ENCODE data around the gene TTF2.
"Not testable (repeated sequence)": the region's sequence is repeated elsewhere in the genome, so short reads cannot be mapped to it uniquely, and the experiment has no call there.

TTF2 gene

DNA sequence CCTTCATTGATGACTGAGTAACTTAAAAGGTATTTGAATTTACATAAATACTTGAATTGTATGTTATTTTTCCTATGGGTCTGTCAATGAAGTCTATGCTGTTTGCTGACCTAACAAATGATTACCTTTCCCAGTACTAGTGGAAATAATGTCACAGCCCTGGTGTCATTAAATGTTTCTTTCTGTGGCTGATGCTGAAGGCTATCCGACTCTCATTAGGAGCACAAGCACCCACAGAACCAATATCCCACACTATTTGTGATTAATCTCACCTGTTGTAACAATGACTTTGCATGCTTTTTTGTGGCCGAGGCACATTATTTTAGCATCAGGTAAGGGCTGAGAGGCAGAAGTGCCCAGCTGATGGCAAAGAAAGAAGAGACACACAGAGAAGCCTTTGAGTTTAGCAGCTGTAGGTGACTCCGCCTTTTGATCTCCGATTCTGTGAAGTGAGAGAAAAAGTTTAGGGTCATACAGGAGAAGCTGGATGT lies 87.3 kb downstream of the TTF2 start:
- no peak overlapping the region for H3K4me3 ChIP-seq (ENCODE audit: low read depth, low read length)

DNA sequence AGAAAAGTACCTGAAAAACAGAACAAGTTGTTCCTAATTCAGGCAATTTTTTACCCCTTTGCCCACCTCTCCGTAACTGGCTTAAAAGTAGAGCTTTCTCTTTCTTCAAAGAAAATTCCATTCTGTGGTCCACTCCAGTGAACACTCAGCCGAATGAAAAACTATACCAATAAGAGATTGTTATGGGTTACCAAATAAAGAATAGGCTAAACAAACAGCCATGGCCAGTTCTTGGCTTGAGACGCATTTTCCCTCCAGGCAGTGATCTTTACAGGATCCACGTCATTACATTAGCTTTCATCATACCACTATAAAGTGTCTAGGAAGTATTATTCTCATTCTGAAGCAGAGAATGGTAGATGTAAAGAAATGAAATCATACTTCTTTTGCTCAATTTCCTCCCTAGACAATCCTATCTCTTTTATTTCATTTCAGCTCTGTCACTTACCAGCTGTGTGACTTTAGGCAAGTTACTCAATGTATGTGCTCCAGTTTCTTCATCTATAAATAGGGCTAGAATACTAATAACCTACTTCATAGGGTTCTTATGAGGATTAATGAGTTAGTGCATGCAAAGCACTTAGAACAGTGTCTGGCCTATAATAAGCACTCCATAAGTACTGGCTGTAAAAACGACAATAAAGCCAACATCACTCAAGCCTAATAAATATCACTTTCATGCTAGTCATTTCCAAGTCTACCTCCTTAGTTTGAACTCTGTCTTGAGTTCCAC lies 87.9 kb downstream of the TTF2 start:
- H3K4me3 ChIP-seq (ENCODE audit: low read depth, low read length) = no peak overlapping the region

DNA sequence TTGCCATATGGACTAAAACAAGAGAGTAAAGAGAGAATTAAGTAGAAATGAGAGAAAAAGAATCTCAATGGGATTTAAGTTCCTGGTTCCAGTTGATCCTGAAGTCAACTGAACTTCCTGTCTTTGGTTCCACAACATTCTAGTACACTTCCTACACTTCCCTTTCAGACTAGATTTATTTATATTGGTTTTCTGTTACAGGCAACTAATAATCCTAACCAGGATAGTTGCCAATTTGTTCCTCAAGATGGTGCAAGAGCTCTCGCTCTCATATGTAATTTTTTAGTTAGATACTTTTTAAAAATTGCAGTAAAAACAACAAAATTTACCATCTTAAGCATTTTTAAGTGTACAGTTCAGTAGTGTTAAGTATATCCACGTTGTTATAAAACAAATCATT lies 90.2 kb downstream of the TTF2 start:
- no peak overlapping the region for H3K4me3 ChIP-seq (ENCODE audit: low read depth, low read length)

DNA sequence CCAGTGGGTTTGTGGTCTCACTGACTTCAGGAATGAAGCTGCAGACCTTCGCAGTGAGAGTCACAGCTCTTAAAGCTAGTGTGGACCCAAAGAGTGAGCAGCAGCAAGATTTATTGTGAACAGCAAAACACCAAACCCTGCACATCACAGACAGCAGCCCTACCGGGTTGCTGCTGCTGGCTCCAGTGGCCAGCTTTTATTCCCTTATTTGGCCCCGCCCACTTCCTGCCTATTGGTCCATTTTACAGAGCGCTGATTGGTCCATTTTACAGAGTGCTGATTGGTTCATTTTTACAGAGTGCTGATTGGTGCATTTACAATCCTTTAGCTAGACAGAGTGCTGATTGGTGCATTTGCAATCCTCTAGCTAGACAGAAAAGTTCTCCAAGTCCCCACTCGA lies 91.2 kb downstream of the TTF2 start:
- not testable (repeated sequence) for H3K4me3 ChIP-seq (ENCODE audit: low read depth, low read length)
